ENCODE measurements around the gene MPO.

GRCh38 chr17:58232707-58233156 lies 48.0 kb downstream of the MPO start:
- no peak for TF ChIP-seq CTCF (IDR thresholded peaks at IDR 0.05)
- no peak for TF ChIP-seq POLR2A (IDR thresholded peaks at IDR 0.05)
